A673 (cell line): ENCODE measurements around the gene RBAK.

ENCODE experiments used
- EZH2 ChIP-seq: fragments of 200-600 bp; sonication (generic); IDR thresholded peaks from 2 replicates; pipeline ENCODE4 v1.6.1; 2017; ENCODE audit warnings: borderline replicate concordance, low read depth, mild to moderate bottlenecking, mixed read lengths, antibody characterized with exemption, low read length; ENCODE audit not compliant: poor library complexity, severe bottlenecking
- TF ChIP-seq, protein P1 (sequence below): fragments of 300-800, 200-600 bp; sonication (generic); conservative IDR thresholded peaks from 2 replicates; pipeline ENCODE4 v1.5.1; 2017; ENCODE audit warnings: low read depth, mild to moderate bottlenecking, antibody characterized with exemption, low read length, moderate library complexity, mixed read lengths

DNA sequence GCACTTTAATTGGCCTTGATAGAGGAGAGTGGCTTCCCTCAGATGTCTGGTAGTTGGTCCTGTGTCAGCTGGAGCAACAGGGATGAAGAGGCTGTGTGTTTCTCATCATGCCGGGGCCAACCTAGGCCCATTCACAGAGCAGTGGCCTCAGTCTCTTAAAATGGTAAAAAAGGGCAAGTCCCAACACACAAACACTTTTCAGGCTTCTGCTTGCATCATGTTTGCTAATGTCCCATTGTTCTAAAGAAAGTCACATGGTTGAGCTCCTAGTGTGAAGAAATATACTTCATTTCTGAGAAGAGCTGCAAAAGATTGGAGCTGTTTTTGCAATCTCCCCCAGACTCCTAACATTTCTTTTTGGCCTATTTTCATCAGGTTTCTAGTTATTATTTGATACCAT lies 40.6 kb upstream of the RBAK start:
- TF ChIP-seq, protein P1, sequence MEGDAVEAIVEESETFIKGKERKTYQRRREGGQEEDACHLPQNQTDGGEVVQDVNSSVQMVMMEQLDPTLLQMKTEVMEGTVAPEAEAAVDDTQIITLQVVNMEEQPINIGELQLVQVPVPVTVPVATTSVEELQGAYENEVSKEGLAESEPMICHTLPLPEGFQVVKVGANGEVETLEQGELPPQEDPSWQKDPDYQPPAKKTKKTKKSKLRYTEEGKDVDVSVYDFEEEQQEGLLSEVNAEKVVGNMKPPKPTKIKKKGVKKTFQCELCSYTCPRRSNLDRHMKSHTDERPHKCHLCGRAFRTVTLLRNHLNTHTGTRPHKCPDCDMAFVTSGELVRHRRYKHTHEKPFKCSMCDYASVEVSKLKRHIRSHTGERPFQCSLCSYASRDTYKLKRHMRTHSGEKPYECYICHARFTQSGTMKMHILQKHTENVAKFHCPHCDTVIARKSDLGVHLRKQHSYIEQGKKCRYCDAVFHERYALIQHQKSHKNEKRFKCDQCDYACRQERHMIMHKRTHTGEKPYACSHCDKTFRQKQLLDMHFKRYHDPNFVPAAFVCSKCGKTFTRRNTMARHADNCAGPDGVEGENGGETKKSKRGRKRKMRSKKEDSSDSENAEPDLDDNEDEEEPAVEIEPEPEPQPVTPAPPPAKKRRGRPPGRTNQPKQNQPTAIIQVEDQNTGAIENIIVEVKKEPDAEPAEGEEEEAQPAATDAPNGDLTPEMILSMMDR: no peak
- TF ChIP-seq EZH2: no peak
